GM18520 (cell line): ENCODE measurements around the gene UBASH3B.
"Not testable (repeated sequence)": the region's sequence is repeated elsewhere in the genome, so short reads cannot be mapped to it uniquely, and the experiment has no call there.

Source experiments
- ATAC-seq: cut with Tn5 transposase; IDR thresholded peaks from one replicate; pipeline ENCODE4 v1.9.1; 2021; ENCODE audit not compliant: unreplicated experiment

The UBASH3B gene

GRCh38 chr11:122807731-122808477, 152.4 kb downstream of the UBASH3B start:
- no peak for ATAC-seq

GRCh38 chr11:122808478-122808869, 153.0 kb downstream of the UBASH3B start:
- ATAC-seq, result no peak

- no peak for ATAC-seq
Measured at GRCh38 chr11:122809866-122810265, 154.3 kb downstream of the UBASH3B start.

- no peak for ATAC-seq
Measured at GRCh38 chr11:122811721-122812120, 156.2 kb downstream of the UBASH3B start.

- ATAC-seq, result no peak
Measured at GRCh38 chr11:122812638-122813037, 157.1 kb downstream of the UBASH3B start.

- ATAC-seq, result no peak
Measured at GRCh38 chr11:122813176-122813893, 157.8 kb downstream of the UBASH3B start.

GRCh38 chr11:122813894-122814270, 158.4 kb downstream of the UBASH3B start:
- no peak for ATAC-seq

- no peak for ATAC-seq
Measured at GRCh38 chr11:122814401-122814800, 158.9 kb downstream of the UBASH3B start.

- ATAC-seq, result no peak
Measured at GRCh38 chr11:122815900-122816299, 160.4 kb downstream of the UBASH3B start.

GRCh38 chr11:122816761-122817520, 161.4 kb downstream of the UBASH3B start:
- ATAC-seq, result no peak

- no peak for ATAC-seq
Measured at GRCh38 chr11:122820158-122820557, 164.6 kb downstream of the UBASH3B start.

GRCh38 chr11:122821169-122821568, 165.6 kb downstream of the UBASH3B start:
- ATAC-seq, result no peak

GRCh38 chr11:122822241-122822640, 166.7 kb downstream of the UBASH3B start:
- no peak for ATAC-seq

- ATAC-seq, result no peak
Measured at GRCh38 chr11:122823564-122823963, 168.0 kb downstream of the UBASH3B start.

GRCh38 chr11:122829371-122829770, 173.8 kb downstream of the UBASH3B start:
- ATAC-seq, result not testable (repeated sequence)

- not testable (repeated sequence) for ATAC-seq
Measured at GRCh38 chr11:122832297-122832696, 176.8 kb downstream of the UBASH3B start.

GRCh38 chr11:122832721-122833470, 177.4 kb downstream of the UBASH3B start:
- no peak for ATAC-seq

GRCh38 chr11:122833846-122834464, 178.4 kb downstream of the UBASH3B start:
- ATAC-seq, result no peak

- no peak for ATAC-seq
Measured at GRCh38 chr11:122836916-122837315, 181.4 kb downstream of the UBASH3B start.

- ATAC-seq, result no peak
Measured at GRCh38 chr11:122837528-122838346, 182.2 kb downstream of the UBASH3B start.
